Activated naive CD4-positive, alpha-beta T cell (primary cell): ENCODE results near the gene IDNK.
A peak's percentile ranks its signal among the peaks of the same experiment; 100 is the strongest.

Experiments
- DNase-seq, 4 experiments: peaks; one replicate each; lab custom pipeline; 2025; lab: John Stamatoyannopoulos, UW

IDNK gene

DNA sequence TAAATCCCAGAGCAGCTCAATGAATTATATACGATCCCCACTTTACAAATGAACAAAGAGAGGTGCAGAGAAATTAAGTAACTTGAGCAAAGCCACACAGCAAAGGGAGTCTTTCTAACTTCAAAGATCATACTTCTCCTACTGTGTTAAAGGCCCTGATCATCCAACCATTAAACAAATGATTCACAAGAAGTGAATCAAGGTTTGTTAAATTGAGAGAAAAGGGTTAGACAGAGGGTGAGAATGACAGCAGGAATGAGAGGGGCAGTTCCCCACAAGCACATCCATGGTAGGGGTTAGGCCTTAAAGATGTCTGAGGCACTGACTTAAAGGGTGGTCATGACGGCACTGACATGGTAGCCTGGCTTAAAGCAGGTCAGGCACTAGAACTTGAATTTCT lies 10.7 kb downstream of the IDNK start:
- DNase-seq: no peak

DNA sequence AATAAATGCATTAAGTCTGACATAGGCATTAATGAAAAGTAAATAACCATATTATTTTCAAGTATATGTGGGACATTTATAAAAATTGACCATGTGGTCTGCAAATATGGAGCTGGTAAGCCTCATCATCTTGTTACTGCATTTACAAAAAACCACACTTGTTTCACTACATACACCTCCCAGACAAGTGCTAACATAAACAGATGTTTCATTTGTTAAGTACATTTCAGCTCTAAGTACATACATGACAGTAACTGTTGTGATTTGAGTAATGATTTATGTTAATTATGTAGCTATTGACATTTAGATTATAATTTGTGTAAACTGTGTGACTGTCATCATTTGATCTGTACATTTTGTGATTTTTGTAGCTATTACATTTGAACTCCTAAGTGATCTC lies 13.9 kb downstream of the IDNK start:
- no peak for DNase-seq

DNA sequence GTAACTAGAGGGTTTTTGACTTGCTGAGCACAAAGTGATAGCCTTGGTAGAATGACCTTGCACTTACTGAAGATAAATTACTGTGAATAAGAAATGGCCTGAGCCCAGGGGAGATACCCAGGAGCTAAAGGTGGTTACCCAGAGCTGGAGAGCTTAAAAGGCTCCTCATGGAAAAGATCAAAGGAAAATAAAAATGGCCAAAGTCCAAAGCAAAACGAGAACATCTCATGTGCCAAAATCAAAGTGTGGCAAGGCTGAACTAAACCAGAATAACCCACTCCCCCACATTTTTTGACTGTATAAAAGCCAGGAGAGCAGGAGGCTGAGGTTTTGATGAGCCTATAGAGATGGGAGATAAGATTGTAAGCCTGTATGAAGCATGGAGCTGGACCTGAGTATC lies 14.4 kb downstream of the IDNK start:
- DNase-seq: no peak

DNA sequence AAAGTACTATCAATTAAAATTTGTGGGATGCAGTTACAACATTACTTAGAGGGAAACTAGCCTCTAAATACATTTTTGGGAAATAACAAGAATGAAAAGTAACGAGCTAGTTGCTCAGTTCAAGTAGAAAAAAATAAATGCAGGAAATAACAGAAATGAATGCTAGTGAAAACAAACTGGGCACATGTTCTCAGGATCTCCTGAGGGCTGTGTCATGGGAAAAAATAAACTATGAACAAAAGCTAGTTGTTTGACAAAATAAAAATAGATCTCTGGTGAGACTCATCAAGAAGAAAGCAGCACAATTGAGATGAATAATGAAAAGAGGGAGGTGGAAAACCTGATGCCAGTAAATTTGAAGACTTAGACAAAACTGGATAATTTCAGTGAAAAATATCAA lies 16.3 kb downstream of the IDNK start:
- no peak for DNase-seq

DNA sequence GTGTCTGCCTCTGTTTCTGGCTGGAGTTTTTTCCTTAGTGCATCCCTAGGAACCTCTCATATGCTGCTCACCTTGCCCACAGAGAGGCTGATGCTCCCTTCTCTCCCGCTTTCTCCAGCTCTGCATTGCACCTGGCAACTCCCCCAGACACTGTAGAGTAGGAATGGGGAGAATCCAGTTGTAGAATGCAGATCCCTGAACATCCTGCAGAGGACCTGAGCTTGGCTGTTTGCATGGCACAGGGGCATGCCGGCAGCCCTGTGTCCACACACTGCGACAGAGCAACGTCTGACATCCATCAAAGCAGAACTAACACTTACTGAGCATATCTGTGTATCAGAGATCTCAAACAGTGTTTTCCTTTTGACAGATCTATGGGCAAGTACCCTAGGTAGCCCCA lies 19.9 kb downstream of the IDNK start:
- DNase-seq: no peak

DNA sequence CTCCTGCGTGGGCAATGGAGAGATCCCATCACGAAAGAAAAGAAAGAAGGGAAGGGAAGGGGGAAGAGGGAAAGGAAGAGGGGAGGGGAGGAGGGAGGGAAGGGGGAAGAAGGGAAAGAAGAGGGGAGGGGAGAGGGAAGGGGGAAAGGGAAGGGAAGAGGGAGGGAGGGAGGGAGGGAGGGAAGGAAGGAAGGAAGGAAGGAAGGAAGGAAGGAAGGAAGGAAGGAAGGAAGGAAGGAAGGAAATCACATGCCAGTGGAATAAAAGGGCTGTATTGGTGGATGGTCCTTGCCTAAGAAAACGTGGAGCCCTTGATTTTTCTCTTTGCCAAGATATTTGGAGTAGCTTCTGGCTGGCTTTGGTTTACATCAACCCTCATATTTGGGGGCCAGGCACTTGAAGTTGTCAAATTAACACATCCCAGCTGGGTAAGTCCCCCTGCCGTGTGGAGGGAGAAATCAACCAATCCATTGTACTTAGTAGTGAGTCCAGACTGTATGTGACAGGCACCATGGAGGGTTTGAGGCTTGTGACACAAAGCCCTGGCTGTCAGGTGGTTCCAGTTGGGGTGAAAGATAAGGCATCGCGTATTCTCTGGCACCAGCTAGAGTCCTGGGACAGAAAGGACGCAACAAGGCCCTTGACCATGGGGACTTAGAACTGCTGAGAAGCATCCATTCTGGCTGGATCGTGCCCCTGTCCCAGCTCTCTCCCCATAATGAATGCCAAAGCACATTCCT lies 23.7 kb downstream of the IDNK start:
- DNase-seq: no peak

DNA sequence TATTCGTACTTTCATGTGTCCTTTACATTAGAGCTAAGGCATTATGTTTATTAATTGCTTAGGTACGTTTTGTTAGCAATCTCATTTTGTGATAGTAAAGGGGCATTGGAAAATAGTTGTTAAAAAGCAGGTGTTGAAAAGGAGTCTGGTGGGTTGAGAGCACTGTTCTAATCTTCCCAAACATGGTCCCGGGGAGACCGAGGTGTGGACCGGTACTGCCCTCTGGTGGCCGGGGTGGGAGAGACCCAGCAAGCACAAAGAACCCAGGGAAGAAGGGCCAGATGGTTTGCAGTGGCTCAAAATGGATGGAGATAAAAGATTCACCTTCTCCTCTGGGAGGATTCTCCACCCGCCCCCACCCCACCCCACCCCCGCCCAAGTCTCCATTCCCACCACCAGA lies 26.1 kb downstream of the IDNK start:
- peak; percentile 17 to 73 (median 58) for DNase-seq

DNA sequence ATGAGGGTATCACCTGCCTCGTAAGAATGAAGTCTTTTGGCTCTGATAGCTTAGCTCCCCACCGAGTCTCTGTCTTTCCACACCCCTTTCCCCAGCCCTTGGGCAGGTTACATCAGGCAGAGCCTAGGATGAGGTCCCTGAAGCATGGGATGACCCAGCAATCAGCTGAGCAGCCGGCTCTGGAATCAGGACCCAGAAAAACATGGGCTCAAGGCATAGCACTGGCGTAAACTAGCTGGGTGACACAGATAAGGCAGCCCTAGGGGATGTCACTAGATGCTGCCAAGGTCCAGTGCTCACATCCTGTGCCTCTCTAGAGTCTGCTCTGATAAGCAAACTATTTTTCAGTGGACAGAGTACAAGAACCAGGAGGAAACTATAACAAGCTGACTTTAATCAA lies 26.6 kb downstream of the IDNK start:
- no peak for DNase-seq

DNA sequence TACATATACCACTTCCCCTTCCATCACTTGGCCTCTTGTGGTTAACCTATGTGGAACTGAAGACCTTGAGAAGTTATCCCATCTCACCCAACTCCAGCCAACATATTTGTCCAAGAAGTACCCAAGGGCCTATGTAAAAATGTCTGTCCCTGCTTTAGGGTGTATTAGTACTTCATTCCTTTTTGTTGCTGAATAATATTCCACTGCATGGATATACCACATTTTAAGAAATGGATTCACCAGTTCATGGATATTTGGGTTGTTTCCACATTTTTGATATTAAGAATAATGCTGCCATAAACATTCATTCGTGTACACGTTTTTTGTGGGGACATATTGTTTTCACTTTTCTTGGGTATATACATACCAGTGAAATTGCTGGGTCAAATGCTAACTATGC lies 28.6 kb downstream of the IDNK start:
- DNase-seq: no peak

DNA sequence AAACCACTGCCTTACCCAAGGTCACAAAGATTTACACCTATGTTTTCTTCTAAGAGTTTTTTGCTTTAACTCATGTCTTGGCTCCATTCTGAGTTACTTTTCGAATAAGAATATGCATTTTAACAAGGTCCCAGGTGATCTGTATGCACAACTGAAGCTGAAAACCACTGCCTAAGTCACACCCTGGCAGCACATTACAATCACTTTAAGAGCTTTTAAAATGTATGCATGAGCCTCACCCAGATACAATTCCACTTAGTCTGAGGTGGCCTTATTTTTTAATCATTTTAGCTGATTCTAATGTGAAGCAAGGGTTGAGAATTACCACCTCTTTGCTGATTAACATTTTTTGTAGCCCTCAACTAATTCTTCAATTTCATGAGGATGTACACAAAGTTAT lies 29.5 kb downstream of the IDNK start:
- no peak for DNase-seq

DNA sequence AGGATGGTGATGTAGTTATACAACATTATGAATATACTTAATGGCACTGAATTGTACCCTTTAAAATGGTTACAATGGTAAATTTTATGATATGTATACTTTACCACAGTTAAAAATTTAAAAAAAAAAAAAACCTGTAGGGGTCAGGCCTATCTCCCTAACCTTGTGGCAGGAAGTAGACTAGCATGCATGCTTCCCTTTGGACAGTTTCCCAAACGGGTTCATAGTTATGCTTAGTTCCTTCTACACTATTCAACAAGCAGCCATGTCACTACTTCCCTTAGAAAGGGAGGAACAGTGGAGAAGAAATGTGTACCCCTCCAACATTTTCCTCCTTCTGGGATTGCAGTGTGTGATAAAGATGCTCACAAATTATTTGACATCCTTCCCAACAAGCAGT lies 32.5 kb downstream of the IDNK start:
- DNase-seq: no peak

DNA sequence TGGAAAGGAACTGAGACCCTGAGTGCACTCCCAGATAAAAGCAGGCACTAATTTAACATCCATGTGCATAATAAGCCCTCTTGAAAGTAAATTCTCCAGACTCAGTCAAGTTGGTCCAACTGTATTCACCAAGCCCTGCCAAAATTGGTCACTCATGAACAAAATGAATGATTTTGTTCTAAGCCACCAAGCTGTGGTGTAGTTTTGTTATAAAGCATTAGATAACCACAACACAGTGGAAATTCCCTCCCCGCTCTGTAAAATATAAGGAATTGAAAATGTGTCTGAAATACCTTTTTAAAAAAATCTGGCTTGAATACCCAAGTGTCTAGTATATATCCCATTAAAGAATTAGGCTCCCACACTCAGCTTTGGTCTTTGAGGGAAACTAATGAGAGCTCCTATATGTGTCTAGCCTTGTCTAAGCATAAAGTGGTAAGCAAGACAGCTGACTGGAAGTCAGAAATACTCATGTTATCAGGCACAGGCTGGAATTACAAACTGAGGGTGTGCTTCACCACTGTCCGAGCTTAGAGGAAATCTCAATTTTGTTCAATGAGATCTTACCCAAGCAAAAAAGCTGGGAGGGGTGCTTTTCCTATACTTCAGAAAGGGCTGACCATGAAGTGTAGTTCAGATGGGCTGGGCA lies 33.2 kb downstream of the IDNK start:
- no peak for DNase-seq

DNA sequence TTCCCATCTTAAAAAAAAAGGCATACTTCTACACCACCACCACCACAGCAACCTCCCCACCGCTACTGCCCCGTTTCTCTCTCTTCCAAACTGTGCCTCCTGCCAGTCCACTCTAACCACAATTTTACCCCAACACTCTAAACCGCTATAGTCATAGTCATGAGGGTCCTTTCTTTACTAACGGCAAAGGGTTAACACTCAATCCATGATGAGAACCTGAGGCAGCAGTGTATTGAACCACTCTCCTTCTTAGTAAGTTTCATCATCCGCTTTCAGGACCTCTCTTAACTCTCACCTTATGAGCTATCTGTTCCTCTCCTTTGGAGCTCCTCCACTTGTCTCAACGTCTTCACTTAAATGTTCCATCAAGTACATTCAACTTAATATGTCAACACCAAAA lies 34.0 kb downstream of the IDNK start:
- DNase-seq: no peak

DNA sequence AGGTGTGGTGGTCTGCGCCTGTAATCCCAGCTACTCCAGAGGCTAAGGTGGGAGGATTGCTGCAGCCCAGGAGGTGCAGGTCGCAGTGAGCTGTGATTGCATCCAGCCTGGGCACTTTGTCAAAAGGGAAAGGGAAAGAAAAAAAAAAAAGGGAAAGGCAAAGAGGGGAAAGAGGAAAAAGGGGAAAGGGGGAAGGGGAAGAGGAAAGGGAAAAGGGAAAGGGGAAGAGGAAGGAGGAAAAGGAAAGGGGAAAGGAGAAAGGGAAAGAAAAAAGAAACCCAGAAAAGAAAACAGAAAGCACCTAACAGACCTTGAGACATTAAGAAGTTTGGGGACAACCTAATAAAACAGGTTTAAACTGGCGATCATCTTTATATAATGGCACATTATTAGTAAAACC lies 40.0 kb downstream of the IDNK start:
- no peak for DNase-seq

DNA sequence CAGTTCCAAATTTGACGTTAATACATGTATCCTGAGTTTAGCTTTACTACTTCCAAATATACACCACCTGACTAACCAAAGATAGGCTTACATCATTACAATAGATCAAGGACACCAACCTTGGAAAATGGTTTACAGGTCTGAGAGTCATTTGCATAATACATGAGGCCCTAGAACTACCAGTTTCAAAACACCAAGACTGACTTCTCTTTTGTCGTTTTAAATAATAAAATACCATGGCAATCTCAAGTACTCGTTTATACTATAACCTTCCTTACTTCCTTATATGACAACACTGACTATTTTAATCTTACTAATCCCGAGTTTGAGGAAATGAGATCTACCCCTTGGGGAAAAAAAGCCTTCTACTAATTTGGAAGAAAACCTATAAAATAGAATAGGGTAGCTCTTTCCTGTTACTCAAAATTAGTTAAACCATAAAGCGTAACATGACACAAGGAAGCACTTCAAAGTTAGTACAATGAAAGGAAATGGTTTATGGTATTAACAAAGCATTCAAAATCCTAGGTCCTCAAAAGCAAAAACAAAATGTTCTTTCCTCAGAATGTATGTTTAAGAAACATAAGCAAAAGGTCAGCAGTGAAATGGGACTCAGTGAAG lies 42.7 kb downstream of the IDNK start:
- no peak for DNase-seq

DNA sequence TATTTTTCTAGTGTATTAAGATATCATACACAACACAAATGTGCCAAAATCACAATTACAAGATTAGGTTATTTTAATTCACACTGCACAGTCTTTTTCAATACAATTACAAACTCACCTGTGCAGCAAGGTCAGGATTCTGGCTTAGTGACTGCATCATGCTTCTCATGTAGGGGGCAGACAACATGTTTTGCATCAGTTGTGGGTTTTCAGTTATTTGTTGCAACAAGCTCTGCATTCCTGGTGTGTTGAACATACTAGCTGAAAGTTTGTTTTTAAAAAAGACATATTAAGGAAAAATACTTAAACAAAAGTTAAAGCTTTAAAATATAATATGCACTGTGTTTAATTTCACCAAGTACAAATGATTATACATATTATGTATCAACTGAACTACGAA lies 46.1 kb downstream of the IDNK start:
- DNase-seq: no peak

DNA sequence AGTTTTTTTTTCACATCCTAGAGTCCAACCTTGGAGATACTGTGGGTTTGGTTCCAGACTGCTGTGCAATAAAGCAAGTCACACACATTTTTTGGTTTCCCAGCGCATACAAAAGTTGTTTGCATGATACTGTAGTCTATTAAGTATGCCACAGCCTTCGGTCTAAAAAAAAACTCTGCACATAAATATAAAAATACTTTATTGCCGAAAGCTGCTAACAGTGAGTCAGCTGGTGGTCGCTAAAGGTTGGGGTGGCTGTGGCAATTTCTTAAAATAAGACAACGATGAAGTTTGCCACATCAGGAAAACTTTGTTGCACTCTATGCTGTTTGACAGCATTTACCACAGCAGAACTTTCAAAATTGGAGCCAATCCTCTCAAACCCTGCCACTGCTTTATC lies 47.4 kb downstream of the IDNK start:
- DNase-seq: no peak

DNA sequence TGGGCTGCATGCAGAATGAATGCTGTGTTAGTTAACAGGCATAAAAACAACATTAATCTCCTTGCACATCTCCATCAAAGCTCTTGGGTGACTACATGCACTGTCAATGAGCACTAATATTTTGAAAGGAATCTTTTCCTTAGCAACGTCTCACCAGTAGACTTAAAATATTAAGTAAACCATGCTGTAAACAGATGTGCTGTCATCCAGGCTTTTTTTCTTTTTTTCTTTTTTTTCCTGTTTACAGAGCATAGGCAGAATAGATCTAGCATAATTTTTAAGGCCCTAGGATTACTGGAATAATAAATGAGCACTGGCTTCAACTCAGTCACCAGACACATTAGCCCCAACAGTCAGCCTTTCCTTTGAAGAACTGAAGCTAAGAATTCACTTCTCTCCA lies 48.5 kb downstream of the IDNK start:
- no peak for DNase-seq

DNA sequence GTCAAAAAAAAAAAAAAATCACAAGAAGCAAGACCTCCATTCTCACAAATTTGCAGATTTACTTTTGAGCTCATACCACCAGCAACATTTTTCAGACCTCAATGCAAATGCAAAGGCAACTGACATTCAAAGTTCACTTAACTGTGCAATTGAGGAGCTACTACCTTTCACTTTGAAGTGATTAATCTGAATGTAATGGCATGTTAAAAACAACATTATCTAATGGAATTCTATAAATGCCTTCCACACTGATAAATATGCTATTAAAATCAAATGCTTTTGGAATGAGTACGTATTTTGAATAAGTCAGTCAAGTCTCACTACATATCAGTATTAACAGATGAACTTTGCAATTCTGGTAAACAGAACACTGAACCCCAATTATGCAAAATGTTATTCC lies 52.5 kb downstream of the IDNK start:
- no peak for DNase-seq

DNA sequence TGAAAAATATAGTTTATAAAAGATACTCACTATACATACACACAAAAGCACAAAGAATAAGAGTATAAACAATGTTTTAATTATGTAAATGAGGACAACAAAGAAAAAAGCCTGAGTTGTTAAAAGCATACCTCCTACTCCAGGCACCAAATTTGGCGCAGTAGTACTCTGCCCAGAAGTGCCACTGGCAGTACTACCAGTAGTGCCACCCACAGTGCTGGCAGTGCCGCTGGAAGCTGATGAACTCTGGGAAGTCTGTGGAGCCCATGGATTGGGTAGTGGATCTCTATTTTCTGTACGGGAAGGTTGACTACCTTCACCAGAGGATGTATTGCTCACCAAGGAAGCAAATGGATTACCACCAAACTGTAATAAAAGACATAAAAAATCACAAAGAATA lies 54.7 kb downstream of the IDNK start:
- no peak for DNase-seq

DNA sequence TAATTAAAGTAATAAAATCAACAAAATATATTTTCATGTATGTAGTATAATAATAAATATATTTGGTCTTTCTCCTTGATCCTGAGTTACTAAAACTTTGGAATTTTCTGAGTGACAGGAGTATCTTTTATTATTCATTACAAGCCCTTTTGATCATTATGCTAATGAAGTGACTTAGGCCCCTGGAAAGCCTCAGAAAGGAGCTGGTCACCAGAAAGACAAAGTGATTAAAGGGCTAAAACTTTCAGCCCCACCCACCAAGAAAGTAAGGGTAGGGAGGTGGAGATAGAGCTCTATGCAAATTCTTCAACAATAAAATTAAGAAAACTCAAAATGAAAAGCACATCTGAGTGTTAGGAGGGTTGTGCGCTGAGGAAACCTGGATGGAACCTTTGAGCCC lies 57.3 kb downstream of the IDNK start:
- DNase-seq: no peak

DNA sequence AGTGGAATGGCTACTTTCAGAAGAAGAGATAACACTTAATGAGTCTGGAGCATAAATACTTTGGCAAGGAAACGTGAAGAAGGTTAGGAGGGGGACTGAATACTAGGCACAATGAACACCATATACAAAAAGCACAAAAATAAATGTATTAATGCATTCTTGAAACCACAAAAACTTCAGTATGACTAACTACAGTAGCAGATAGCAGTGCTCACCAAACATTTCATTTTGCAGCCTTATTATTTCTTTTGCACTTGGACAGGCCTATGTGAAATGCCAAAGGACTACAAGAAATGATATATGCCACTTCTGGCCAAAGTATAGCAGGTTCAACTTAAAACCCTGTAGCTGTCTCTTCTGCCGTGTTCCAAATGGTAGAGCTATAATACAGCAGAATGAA lies 58.5 kb downstream of the IDNK start:
- no peak for DNase-seq

DNA sequence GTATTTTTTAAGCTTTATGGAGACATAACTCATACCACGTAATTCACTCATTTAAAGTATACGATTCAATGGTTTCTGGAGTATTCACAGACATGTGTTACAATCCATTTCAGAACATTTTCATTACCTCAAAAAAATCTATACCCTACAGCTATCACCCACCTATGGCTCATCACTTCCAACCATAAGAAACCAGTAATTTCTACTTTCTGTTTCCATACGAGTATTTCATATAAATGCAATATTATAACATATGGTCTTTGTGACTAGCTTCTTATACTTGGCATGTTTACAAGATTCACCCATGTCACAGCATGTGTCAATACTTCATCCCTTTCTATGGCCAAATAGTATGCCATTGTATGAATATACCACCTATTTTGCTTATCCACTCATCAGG lies 66.0 kb downstream of the IDNK start:
- no peak for DNase-seq

DNA sequence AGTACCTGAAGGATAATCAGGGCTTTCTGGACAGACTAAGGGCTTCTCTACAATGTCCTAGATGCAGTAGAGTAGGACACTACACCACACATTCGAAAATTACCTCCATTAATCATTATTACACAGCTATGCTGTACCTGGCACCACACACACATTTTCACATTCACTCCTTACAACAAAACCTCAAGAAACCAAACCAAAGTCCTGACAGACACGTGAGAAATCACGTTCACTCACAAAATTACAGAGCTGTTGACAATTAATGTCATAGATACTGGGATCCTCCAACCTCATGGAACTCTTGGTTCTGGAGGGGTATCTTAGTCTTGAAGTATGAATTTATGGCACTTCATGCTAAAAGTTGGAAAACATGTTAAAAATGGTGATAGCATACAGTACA lies 68.5 kb downstream of the IDNK start:
- DNase-seq: no peak
